Endothelial cell of coronary artery (primary cell): ENCODE measurements around the gene PLCB2. TPM values are rescaled to one million over a fixed set of nuclear protein-coding genes. Genes with fewer than 3 reads are reported as not detected.

Experiments used
- total RNA-seq: library from RNA; depleted of rRNA; stranded (reverse); fragments of >200 nt; gene quantifications from 2 replicates; pipeline ENCODE4 v1.2.3, GENCODE V29; 2014

The PLCB2 gene
- 1.7 and 2.0 TPM in 2 replicates for total RNA-seq

GRCh38 chr15:40307421-40308211, at the start of gene PLCB2:
PLCB2 (minus strand) TSS chr15:40307935; CDS start chr15:40307672, 263 bp downstream.

GRCh38 chr15:40340740-40341400, 33.1 kb upstream of the PLCB2 start, which contains the start of gene CCDC9B:
CCDC9B (minus strand) TSS chr15:40340939; CDS start chr15:40340819, 120 bp downstream.

GRCh38 chr15:40323239-40323952, 15.7 kb upstream of the PLCB2 start, which contains the start of gene INAFM2:
INAFM2 (plus strand) TSS chr15:40323692; CDS start chr15:40324056, 364 bp downstream.

GRCh38 chr15:40282869-40283614, 24.7 kb downstream of the PLCB2 start, which contains the start of gene ANKRD63:
ANKRD63 (minus strand) TSS chr15:40283064; CDS start chr15:40282586, 478 bp downstream.

GRCh38 chr15:40238532-40239403, 69.0 kb downstream of the PLCB2 start, which contains the start of gene PAK6:
PAK6 (plus strand) TSS chr15:40239063; CDS start chr15:40264786, 25,723 bp downstream.

Other genes starting within 250 kb of the PLCB2 start
- 3.0 and 4.0 TPM in 2 replicates for gene BMF, start 199.1 kb downstream of the PLCB2 start, total RNA-seq
- 10.1 and 29.4 TPM in 2 replicates for gene BUB1B, start 146.9 kb downstream of the PLCB2 start, total RNA-seq
- not detected in 2 replicates for gene PAK6, start 68.9 kb downstream of the PLCB2 start, total RNA-seq
- 0.09 TPM in 2 replicates for gene ANKRD63, start 24.9 kb downstream of the PLCB2 start, total RNA-seq
- 18.0 and 22.7 TPM in 2 replicates for gene INAFM2, start 15.8 kb upstream of the PLCB2 start, total RNA-seq
- gene CCDC9B, start 33.0 kb upstream of the PLCB2 start, total RNA-seq, result 26.2 and 75.5 TPM in 2 replicates
- not detected in 2 replicates for gene PHGR1, start 43.1 kb upstream of the PLCB2 start, total RNA-seq
- gene DISP2, start 50.3 kb upstream of the PLCB2 start, total RNA-seq, result 0.18 and 0.19 TPM in 2 replicates
- gene KNSTRN, start 74.8 kb upstream of the PLCB2 start, total RNA-seq, result 30.4 and 47.1 TPM in 2 replicates
- 36.4 and 46.3 TPM in 2 replicates for gene IVD, start 97.9 kb upstream of the PLCB2 start, total RNA-seq
- 6.7 and 8.2 TPM in 2 replicates for gene BAHD1, start 133.0 kb upstream of the PLCB2 start, total RNA-seq
- 7.3 and 8.7 TPM in 2 replicates for gene CHST14, start 163.0 kb upstream of the PLCB2 start, total RNA-seq